AG04450 (cell line): Measurements from ENCODE around the gene RRBP1. TPM values are rescaled to one million over a fixed set of nuclear protein-coding genes. Genes with fewer than 3 reads are reported as not detected.

ENCODE experiments used
- CTCF ChIA-PET: fragments of 300-600, 350-600 bp; formaldehyde crosslinking; extraction: SDS; loops from one replicate; lab custom pipeline; 2022; ENCODE audit warnings: antibody characterized with exemption, inconsistent platforms; lab: Charles Lee
- POLR2A ChIA-PET: fragments of 350-600 bp; formaldehyde crosslinking; extraction: SDS; loops from one replicate; lab custom pipeline; 2021; ENCODE audit warnings: antibody characterized with exemption, inconsistent platforms; lab: Yijun Ruan, JAX
- DNase-seq: peaks from one replicate; pipeline ENCODE4 v3.0.0-alpha.2; 2011; ENCODE audit warnings: low read depth, low spot score
- H3K27ac ChIP-seq: one replicate; pipeline ENCODE4 v1.5.1; 2012; ENCODE audit warnings: low read depth, low read length, control low read depth
- H3K27me3 ChIP-seq: one replicate; pipeline ENCODE4 v1.6.0; 2012; ENCODE audit warnings: low read length; ENCODE audit not compliant: control insufficient read depth, insufficient read depth
- H3K4me3 ChIP-seq: 2 replicates; pipeline ENCODE4 v1.5.1; 2011; ENCODE audit warnings: mild to moderate bottlenecking, low read depth, low read length, control low read depth
- H3K9me3 ChIP-seq: 2 replicates; pipeline ENCODE4 v1.5.1; 2012; ENCODE audit warnings: low read length; ENCODE audit not compliant: control insufficient read depth, insufficient read depth
- CTCF ChIP-seq: IDR thresholded peaks from 2 replicates; pipeline ENCODE4 v1.5.1; 2011; ENCODE audit warnings: low read depth, low read length, control low read depth, inconsistent platforms
- polyA plus RNA-seq: library from polyadenylated mRNA; depleted of rRNA; stranded (reverse); fragments of >200 nt; gene quantifications from 2 replicates; pipeline ENCODE4 v1.2.3, GENCODE V29; 2011

Gene RRBP1
- polyA plus RNA-seq, 1 experiment: 153 TPM

DNA sequence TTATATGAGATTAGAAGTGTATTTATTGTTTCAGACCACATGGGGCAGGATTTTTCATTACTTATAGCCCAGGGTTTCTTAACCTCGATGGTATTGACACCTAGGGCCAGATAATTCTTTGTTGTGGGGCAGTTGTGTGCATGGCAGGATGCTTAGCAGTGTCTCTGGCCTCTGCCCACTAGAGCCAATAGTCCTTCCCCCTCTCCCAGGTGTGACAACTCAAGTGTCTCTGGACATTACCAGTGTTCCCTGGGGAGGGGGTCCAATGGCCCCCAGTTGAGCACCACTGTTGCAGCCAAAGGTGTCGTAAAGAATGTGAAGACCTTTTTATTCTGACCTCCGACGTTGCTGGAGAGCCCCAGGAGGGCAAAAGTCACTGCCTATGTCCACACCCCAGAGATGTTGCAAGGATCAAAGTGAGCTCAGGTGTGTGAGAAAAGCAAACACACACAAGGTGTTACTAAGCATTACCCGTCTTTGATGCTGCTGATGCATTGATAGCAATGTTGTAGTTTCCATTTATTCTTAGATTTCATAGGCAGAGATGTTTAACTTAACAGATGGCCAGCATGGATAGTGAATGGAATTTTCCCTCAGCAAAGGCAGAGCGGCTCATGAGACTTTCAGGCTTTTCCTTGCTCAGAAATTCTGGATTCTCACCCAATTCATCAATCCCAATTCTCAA is 39.9 kb upstream of the RRBP1 start:
- TF ChIP-seq CTCF: peak; percentile 30; the same call in 1 of the 2 replicates
- ChIA-PET POLR2A (no interaction called here), CTCF (no interaction called here)
- no peak for DNase-seq
- peaks cover 16% of the 10 kb centered on the region for H3K27me3 ChIP-seq
- no peak overlapping the region for H3K4me3 ChIP-seq
- H3K27ac ChIP-seq: no peak overlapping the region
- no peaks in the 10 kb centered on the region for H3K9me3 ChIP-seq

DNA sequence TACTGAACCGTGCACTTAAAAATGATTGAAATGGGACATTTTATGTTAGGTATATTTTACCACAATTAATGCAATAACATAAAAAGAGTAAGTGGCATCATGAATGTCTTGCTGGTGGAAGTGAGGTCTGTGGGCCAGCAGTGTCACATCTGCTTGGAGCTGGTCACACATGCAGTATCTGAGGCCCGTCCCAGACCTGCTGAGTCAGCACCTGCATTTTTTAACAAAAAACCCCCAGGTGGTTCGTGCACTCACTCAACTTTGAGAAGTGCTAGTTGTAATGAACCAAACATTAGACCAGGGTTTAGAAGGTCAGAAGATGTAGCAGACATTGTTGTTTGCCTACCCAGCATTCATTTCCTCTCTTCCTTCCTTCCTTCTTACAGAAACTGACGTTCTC is 38.7 kb upstream of the RRBP1 start:
- Histone ChIP-seq H3K4me3 (no peak overlapping the region), H3K27me3 (peaks cover 14% of the 10 kb centered on the region), H3K27ac (no peak overlapping the region), H3K9me3 (no peaks in the 10 kb centered on the region)
- CTCF ChIA-PET: no interaction called here
- no peak for TF ChIP-seq CTCF
- DNase-seq: no peak
- POLR2A ChIA-PET: no interaction called here

GRCh38 chr20:17716331-17716730 is 34.3 kb upstream of the RRBP1 start:
- no peak for DNase-seq
- no peak overlapping the region for H3K27ac ChIP-seq
- no peak overlapping the region for H3K4me3 ChIP-seq
- no peaks in the 10 kb centered on the region for H3K9me3 ChIP-seq
- no peaks in the 10 kb centered on the region for H3K27me3 ChIP-seq
- ChIA-PET POLR2A (no interaction called here), CTCF (no interaction called here)
- no peak for TF ChIP-seq CTCF

GRCh38 chr20:17715075-17715474 is 33.0 kb upstream of the RRBP1 start:
- H3K27me3 ChIP-seq: no peaks in the 10 kb centered on the region
- ChIA-PET POLR2A (interaction anchor here (1.4 kb wide), 1 partner anchor 32 kb away, joined by 7 read pairs; the partner anchor contains the start of gene RRBP1), CTCF (no interaction called here)
- no peak for TF ChIP-seq CTCF
- H3K9me3 ChIP-seq: no peaks in the 10 kb centered on the region
- H3K27ac ChIP-seq: no peak overlapping the region
- no peak for DNase-seq
- H3K4me3 ChIP-seq: no peak overlapping the region

- Histone ChIP-seq H3K4me3 (no peak overlapping the region), H3K9me3 (no peaks in the 10 kb centered on the region), H3K27ac (no peak overlapping the region), H3K27me3 (no peaks in the 10 kb centered on the region)
- ChIA-PET POLR2A (interaction anchor here (0.7 to 1.4 kb wide), 2 partner anchors 21 to 32 kb away, joined by 3 to 7 read pairs; partner anchors contain the start of gene RRBP1), CTCF (no interaction called here)
- no peak for TF ChIP-seq CTCF
- no peak for DNase-seq
These were observed 32.6 kb upstream of the RRBP1 start for GRCh38 chr20:17714597-17714996.
